Measurements from ENCODE around the gene MMP20. TPM values are rescaled to one million over a fixed set of nuclear protein-coding genes. Genes with fewer than 3 reads are reported as not detected.

MMP20 gene
- total RNA-seq, 1 donor from 2014 or later, result not detected

DNA sequence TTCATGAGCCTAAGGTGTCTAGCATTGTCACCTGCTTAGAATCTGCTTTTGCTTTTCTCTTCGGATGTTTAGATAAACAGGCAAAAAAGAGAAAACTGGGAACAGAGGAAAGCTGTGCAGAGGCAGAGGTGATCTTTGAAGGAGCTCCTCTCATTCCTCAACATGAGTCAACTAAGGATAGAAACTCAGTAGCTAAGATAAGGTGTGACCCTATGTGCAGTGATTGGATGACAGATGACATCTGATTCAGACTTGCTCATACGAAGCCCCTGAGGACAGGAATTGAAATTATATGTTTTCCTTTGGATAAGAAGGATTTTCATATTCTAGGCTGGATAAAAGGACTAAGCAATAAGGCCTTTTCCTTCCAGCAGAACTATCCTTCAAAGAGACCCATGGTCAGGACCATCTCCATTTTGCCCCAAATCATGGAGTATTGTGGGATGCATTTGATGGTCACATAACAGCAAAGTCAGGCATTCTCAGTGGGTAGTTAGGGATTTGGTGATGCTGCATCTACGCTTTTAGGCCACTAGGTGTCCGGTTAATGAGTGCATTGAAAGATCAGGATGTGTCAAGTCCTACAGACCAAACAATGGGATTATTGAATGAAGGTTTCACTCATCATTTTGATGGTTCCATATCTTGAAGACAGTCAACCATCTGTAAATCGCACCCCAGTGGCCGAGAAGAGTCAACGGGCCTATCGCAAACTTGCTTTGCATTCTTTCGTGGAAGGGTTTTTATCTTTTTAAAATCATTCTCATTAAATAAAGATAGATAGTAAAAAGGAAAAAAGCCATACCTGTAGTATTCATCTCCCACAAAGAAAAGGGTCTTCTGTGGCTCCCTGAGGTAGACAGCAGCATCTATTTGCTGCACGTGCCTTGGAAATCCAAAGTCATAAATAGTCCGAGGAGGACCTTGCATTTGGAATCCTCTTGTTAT, 32.2 kb downstream of the MMP20 start:
- DNase-seq, result no peak

DNA sequence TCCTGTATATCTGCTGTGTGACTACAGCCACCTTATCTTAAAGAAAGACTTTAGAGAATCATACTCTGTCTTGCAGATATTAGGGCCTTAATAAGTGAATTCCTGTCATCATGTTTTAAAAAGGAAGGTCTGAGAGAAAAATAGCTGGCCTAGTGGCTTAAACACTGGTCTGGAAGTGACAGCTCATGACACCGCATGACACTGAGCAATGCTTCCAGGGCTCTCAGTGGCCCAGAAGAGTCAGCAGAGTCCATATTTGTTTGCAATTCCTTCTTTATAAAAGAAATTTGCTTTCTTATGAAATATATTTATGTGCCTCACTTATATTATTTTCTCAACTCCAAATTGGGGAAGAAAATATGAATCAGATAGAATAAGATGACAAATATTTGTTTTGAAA, 33.0 kb downstream of the MMP20 start:
- no peak for DNase-seq

DNA sequence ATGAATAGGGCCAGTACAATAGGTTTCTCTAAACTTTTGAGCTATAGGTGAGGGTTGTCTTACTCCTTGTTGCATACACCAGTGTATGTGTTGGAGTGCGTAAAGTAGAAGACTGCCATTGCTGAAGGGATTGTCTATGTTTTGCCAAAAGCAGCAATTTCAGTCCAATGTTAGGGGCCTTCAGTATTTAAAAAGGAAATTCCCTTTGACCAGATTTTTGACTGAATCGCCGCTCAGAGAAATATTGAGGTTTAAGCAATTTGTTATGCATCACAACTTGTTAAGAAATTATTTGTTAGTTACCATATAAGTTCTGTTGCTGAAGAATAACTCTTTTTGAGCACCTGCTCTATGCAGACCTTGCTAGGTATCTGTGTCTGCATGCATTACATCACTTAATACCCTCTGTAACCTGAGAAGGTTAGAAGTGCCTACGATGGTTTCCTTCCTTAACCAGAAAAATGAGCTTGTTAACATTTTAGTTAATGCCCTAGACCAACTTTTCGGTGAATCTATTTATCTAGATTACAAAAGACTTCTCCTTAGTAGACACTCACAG, 33.9 kb downstream of the MMP20 start:
- no peak for DNase-seq

DNA sequence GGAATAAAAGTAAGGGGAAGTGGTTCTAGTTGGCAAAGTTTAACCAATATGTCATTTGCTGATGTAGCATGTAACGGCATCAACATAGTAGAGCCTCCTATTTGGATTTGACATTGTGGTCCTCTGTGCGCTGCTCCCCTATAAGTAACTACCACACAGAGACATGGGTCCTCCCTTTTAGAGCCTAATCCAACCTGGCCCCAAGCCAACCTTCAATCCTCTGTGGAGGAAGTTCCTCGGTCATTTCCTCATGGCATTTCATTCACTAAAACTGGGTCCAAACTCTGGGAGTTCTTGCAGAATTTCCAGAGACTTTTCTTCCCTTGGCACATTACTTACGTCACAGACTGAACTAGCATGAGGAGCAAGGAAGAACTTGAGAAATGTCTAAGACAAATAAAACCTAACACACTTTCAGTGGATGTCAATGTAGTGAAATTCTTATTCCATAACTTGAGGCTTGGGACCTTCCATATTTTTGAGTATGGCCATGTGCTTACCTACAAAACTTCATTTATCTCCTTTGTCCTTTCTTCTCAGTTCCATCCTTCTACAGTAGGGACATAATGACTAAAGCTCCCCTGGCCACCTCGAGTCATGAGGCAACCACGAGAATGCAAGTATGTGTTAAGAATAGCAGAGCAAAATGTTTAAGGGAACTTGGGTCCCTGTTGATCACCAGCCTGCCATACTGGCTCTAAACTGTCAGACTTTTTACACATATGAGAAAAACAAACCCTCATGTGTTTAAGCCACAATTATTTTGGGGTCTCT, 34.7 kb downstream of the MMP20 start:
- no peak for DNase-seq

DNA sequence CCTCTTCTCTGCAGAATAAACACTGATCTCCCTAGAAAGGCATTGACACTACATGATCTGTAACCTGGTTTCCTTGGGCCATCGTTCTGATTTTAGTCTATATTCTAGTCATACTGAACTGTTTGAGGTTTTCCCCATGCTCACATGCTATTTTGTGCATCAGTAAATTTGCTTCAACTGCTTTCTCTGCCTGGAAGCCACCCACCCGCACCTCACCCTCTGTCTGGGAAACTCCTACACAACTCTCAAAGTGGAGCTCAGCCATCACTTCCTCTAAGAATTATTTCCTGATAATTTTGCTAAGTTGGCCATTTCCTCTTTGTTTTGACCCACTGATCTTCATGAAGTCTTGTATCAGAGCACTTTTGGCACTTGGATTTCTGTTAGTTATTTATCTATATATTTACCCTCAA, 36.1 kb downstream of the MMP20 start:
- DNase-seq, result no peak

DNA sequence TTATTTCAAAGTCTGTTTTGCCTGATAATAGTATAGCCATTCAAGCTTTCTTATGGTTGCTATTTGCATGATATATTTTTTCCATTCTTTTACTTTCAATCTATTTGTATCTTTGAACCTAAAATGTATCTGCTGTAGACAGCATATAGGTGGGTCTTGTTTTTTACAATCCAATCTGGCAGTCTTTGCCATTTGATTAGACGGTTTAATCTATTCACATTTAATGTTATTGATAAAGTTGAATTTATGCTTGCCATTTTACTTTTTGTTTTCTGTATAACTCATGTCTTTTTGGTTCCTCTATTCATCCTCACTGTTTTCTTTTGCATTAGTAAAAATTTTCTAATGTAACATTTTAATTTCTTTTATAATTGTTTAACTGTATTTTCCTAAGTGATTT, 37.4 kb downstream of the MMP20 start:
- DNase-seq, result no peak

DNA sequence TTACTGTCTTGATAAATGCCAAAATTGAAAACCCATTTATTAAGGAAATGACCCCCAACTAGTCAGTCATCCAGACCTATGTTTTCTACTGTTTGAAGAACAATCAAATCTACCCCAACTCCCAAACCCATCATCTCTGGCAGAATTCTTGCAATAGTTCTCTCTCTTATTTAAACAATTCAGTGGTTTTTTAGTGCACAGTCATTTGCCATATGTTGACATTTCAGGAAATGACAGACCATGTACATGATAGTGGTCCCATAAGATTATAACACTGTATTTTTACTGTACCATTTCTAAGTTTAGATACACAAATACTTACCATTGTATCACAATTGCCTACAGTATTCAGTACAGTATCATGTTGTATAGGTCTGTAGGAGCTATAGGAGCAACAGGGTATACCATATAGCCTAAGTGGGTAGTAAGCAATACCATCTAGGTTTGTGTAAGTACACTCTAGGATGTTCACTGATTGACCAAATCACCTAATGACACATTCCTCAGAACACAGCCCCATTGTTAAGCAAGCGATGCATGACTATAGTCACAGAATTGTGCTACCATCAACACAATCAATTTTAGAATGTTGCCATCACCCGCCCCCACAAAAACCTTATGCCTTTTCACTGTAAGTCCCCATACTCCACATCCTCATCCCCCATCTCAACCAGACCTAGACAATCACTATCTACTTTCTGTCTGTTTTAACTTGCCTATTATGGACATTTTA, 41.8 kb downstream of the MMP20 start:
- DNase-seq, result no peak

DNA sequence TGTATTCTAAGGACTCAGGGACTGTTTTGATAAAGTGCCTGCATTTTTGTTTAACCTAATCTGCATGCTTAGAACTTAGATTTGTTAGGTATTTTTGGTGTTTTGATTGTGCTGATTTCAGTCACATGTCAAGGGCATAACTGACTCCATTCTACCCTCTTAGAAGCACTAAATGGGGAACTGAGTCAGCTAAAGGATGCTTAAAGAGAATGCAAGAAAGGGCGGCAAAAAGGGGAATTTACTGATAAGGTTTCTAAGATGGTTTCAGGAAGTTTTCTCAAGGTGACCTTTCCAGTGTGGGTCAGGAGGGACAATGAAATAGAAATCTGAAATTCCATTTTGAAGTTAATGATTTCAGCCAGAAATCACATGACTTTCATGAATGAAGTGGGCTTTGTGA, 43.0 kb downstream of the MMP20 start:
- no peak for DNase-seq

DNA sequence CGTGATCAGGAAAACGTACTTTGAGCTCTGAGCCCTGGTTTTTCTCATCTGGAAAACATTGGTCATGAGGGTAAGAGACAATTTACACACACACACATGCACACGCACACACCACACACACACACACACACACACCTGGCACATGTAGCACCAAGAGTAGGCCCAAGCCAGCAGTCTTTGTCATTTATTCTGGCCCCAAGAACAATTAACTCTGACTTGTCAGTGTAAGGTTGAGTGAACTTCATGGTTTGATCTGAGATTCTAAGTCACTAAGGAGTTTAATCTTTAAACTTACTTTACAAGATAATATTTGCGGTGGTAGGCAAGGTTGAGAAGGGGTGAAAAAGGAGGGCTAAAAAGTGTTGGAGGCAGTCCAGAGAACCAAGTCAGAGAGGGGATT, 44.1 kb downstream of the MMP20 start:
- no peak for DNase-seq

DNA sequence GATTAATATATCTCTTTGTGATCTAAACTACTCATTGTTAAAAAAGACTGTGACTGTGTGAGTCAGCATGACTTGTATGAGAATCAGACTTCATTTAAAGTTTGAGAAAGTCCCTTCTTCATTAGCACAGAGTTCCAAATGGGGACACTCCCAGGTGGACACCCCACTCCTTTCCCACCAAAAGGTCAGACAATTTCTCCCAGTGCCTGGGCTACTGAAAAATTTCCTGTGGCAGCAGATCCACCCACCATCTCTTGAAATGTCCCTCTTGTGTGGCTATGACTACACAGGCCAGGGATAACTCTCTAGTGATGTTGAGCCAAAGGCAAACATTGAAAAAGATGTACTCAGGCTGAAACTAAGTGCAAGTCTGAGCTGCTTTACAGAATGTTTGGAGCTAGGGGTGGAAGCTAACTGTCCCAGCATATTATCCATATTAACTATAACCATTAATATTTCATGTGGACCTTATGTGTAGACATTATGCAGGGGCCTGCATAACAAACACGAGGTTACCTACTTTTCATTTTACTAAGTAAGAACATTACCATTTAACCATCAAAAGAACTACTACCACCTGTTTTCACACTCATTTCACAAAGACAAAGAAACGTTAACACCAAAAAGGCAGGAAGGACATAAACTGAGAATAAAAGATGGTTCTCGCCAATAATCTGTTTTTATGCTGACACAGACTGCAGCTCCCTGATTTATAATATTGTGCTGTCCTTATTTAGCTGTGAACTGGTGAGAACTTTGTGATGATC, 44.8 kb downstream of the MMP20 start:
- no peak for DNase-seq

DNA sequence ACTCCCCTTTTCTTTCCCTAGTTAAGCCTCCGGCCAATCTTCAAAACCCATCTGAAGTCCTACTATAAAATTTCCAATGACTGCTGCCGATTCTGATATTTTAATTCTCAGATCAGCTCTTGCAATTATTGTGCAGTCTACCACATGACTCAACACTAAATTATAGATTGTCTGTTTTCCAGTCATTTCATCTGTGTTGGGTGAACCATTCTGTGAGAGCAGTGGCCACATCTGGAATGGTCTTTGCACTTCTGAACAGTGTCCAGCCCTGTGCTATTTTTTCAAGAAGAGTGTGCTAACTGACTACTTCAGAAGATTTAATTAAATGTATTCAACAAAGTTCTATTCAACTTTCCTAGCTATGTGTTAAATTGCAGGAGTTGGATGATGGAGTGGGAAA, 47.4 kb downstream of the MMP20 start:
- no peak for DNase-seq

DNA sequence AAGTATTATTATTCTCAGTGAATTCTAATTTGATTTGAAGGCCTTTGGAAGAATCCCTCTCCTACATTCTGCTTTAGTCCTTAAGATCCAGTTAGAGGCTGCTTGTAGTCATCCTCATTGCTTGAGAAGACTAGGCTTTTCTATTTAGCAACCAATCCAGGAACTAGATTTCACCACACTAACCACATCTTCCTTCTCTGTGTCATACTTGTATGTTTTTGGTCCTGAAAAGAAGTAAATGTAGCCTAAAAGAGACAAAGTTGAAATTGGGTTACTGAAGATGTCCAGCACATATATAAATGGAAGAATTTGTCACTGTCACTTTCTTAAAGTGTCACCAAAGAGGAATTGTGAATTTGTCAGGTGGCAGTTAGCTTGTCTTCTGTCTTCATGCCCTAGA, 48.0 kb downstream of the MMP20 start:
- no peak for DNase-seq

DNA sequence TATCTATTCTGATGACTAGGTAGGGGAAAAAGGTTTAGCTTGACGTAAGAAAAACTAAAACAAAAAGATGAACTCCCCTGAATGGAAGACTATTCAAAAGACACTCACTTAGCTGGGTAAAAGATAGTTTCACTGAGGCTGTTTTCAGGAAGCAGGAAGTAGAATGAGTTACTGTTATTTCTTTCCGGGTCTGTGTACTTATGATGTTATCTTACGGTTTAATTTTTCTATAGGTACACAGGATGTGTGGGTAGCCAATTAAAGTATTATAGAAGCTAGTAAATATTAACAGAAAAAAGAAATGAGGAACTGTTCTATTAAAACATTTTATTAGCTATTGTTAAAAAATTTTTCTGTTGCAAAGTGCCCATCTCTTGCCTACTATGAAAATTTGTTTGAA, 48.8 kb downstream of the MMP20 start:
- DNase-seq, result no peak

DNA sequence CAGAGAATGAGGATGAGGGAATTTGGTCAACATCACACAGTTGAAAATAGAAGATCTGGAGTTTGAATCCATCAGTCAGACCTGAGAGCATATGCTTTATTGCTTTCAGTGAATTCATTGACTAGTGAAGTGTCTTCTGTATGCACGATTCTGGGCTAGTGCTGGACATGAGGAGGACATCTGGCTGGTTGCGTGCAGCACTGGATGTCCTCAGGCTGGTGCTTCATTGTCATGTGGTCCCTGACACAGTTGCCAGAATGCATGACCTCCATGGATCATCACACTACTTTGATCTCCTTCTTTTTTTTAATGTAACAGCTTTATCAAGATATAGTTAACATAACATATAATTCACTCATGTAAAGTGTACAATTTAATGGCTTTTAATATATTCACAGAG, 50.1 kb downstream of the MMP20 start:
- no peak for DNase-seq

DNA sequence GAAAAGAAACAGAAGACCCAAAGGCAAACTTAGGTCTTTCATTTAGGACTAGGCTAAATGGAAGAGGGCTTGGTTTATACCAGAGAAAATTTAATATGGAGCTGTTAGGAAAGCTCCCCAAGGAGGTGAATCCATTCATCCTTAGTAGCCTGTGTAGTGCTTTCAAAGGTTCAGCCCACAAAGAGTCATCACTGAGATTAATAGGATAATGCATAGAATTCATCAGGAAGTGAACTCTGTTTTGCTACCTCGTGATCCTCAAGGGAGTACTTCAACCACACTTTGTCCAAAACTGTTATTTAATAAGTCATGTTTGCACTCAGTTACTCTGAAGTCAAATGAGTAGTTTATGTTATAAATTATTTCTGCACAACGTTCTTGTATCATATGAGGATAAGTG, 51.3 kb downstream of the MMP20 start:
- DNase-seq, result no peak

DNA sequence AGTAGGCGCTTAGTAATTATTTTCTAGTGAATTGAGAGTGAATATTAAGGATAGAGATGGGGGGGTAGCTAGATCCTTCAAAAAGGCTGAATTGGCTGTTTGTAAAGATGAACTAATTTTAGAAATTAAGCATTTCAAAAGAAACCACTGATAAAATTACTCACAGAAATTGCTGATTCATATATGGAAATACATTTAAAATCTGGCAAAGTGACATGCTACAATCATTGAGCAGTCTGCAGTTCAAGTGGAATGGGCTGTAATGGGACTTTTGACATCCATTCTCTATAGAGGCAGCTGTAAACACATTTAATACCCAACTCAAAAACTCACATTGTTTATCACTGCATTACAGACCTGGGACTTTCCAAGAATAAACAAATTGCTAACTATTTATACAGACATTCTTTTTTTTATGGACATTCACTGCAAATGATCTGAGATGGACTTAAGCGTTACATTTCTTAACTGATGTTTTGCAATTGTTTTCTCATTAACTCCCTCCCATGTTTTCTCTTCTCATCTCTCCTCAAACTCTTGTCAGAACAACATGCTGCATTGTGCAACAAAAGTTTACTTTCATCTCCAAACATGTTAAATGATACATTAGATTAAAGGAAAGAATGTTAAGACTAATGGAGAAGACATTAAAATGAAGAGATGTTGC, 52.4 kb downstream of the MMP20 start:
- no peak for DNase-seq

DNA sequence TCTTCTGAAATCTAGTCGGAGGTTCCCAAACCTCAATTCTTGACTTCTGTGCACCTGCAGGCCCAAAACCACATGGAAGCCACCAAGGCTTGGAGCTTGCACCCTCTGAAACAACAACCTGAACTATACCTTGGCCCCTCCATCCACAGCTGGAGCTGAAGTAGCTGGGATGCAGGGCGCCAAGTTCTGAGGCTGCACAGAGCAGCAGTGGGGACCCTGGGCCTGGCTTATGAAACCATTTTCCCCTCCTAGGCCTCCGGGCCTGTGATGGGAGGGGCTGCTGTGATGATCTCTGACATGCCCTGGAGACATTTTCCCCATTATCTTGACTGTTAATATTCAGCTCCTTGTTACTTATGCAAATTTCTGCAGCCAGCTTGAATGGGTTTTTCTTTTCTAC, 56.3 kb downstream of the MMP20 start:
- DNase-seq, result no peak

DNA sequence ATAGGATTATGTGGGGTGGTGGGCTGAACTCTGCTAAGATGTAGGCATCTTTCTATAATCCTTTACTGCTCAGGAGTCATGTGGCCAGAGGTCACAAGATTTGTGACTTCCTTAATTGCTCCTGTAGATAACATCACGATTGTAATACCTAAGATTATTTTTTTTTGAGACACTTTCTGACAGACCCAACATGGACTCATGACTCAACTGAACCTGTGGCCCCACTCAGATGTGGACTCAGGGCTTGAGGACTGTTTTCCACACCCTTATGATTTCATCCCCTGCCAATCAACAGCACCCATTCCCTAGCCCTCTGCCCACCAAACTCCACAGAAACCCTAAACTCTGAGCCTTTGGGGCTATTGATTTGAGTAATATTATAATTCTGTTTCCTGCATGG, 59.0 kb downstream of the MMP20 start:
- DNase-seq, result no peak

DNA sequence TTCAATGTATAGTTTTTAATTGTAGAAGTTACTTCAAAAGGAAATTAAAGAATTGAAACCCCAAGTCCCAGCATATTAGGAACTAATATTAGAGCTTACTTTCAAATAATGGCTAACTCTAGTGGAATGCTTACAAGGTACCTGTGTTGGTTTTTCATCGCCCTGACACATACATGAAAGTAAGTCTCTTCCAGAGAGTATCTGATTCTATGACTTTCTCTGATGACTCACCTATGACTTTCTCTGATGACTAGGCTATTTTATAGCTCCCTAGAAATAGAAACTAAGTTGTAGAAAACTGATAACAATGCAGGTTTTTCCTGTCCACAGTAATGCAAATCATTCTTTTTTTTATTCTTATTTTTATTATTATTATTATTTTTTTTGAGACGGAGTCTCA, 61.0 kb downstream of the MMP20 start:
- DNase-seq, result no peak

DNA sequence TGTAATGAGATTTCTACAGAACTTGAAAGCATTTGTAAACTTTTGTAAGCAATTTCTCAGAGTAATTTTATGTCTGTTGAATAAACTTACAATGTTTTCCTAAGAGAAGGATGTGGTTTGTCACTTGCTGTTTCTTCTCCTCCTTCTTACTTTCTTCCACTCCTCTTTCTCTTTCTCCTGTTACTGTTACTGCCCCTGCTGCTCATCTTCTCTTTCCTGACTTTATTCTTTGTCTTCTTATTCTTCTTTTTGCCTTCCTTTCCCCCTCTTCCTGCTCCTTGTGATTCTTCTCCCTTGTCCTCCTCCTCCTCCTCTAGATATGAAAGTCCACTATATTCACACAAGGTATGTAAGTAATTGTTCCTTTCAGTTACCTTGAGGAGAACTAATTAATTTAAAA, 63.5 kb downstream of the MMP20 start:
- DNase-seq, result no peak

DNA sequence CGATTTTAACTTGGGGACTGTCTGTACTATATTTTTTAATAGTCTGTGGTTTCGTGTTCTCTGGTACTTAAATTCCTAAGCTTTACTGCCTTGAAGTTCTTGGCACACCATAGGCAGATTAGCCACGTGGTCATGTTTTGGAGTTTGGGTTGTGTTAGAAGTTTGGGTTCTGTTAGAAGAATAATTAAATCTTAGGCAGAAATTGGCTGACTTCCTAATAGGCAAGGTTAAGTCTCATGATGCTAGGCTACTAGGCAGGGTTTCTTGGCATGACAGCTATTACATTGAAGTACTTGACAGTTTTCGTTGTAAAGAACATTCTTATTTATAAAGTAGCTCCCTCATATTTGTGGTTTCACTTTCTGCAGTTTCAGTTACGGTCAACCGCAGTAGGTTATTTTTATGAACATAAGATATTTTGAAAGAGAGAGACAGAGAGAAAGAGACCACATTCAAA, 64.5 kb downstream of the MMP20 start:
- no peak for DNase-seq
